ENCODE data around the gene TMEM164. TPM values are rescaled to one million over a fixed set of nuclear protein-coding genes. Genes with fewer than 3 reads are reported as not detected.

Gene TMEM164
- total RNA-seq (2022; extraction: Qiagen RNA extraction; ENCODE audit: low read depth): 40.7 to 47.6 TPM (median 46.0 TPM) in 5 replicates

DNA sequence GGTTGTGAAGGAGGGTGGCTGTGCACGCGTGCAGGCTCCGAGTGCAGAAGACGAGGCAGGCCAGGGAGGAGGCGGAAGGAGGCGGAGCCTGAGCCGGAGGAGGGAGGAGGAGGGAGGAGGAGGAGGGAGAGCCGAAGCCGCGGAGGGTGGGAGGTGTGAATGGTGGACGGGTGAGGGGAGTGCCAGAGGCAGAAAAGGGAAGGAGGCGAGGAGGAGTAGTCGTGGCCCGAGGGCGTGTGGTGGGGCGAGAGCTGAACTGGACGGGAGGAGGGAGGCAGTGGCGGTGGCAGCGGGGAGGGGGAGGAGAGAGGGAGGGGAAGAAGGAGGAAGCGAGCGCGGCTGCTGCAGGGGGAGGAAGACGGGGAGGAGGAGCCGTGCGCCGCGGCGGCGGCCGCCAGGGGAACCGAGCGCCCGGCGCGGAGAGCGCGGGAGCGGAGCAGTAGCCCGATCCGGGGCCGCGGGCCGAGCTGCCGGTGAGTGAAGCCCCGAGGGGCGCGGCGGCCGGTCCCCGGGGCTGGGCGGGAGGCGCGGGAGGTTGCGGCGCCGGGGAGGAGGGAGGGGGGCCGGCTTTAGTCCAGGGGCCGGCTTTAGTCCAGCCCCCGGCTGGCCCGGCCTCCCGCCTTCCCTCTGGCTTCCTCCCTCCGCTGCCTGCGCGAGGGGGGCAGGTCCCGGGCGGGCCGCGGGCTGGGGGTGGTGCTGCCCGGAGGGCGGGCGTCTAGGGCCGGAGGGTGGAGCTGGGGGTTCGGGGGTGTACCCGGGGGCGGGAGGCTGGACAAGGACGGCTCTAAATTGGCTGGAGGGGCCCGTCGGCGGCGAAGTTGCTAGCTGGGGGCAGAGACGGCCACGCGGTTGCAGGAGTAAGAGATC is at the start of gene TMEM164:
TSS of gene TMEM164 (plus strand) at position 815 of the 867 bp plus-strand sequence. CDS start 661 bp downstream, outside the sequence.

Measured in A549 treated with DMSO at 1 μM for 4 hours (cell line).